Activated naive CD8-positive, alpha-beta T cell (primary cell): ENCODE results near the gene TAGLN2.
A peak's percentile ranks its signal among the peaks of the same experiment; 100 is the strongest.
"Not testable (repeated sequence)": the region's sequence is repeated elsewhere in the genome, so short reads cannot be mapped to it uniquely, and the experiment has no call there.

ENCODE experiments used
- H3K27ac Mint-ChIP-seq: one replicate; pipeline ENCODE4 v1.8.0; 2021; ENCODE audit warnings: mixed read lengths
- H3K27me3 Mint-ChIP-seq: one replicate; pipeline ENCODE4 v1.8.0; 2021; ENCODE audit warnings: mixed read lengths
- H3K36me3 Mint-ChIP-seq: one replicate; pipeline ENCODE4 v1.8.0; 2021; ENCODE audit warnings: mixed read lengths
- H3K4me1 Mint-ChIP-seq: one replicate; pipeline ENCODE4 v1.8.0; 2021; ENCODE audit warnings: low read depth, mixed read lengths
- H3K4me3 Mint-ChIP-seq: one replicate; pipeline ENCODE4 v1.8.0; 2021; ENCODE audit warnings: mild to moderate bottlenecking, mixed read lengths
- H3K9me3 Mint-ChIP-seq: one replicate; pipeline ENCODE4 v1.8.0; 2021; ENCODE audit warnings: low read depth, mixed read lengths

TAGLN2 gene

DNA sequence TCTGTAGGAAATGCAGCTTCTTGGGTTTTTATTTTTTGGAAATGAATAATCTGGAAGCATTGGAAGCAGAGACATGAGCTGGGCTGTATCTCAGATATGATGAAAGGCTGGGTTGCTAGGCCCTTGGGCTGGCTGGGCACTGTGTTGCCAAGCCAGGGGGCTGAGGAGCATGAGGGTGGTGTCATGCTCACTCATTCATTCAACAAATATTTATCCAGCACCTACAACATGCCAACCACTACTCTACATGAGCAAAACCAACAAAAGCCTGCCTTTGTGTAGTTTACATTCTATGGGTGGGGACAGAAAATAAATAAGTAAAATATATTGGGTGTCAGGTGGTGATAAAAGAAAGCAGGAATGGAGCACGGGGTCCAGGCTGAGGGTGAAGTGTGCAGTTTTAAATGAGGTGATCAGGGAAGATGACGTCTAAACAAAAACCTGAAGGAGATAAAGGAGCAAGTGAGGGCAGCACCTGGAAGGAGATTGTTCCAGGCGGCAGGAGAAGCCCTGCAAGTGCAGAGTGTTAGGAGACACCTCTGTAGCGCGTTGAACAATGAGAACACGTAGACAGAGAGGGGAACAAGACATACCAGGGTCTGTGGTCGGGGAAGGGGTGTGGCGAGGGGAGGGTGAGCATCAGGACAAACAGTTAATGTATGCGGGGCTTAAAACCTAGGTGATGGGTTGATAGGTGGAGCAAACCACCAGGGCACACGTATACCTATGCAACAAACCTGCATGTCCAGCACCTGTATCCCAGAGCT is 10.9 kb downstream of the TAGLN2 start:
- H3K36me3 Mint-ChIP-seq = peaks cover 12% of the 10 kb centered on the region
- H3K4me1 Mint-ChIP-seq = peaks cover 70% of the 10 kb centered on the region
- peak overlapping the region; percentile 54 for H3K27ac Mint-ChIP-seq
- no peaks in the 10 kb centered on the region for H3K27me3 Mint-ChIP-seq
- H3K9me3 Mint-ChIP-seq = no peaks in the 10 kb centered on the region
- H3K4me3 Mint-ChIP-seq = no peak overlapping the region

- H3K27ac Mint-ChIP-seq = no peak overlapping the region
Observed at GRCh38 chr1:159913451-159914192, 11.7 kb downstream of the TAGLN2 start.

GRCh38 chr1:159911326-159912070 is 13.8 kb downstream of the TAGLN2 start:
- Mint-ChIP-seq H3K27ac (peak overlapping the region; percentile 89), H3K9me3 (no peaks in the 10 kb centered on the region), H3K4me1 (peaks cover 63% of the 10 kb centered on the region), H3K36me3 (peaks cover 3% of the 10 kb centered on the region), H3K27me3 (no peaks in the 10 kb centered on the region), H3K4me3 (peak overlapping the region; percentile 20)

More at GRCh38 chr1:159913451-159914192, 11.7 kb downstream of the TAGLN2 start:
- H3K9me3 Mint-ChIP-seq = no peaks in the 10 kb centered on the region
- peaks cover 12% of the 10 kb centered on the region for H3K36me3 Mint-ChIP-seq
- H3K4me1 Mint-ChIP-seq = peaks cover 67% of the 10 kb centered on the region
- no peak overlapping the region for H3K4me3 Mint-ChIP-seq
- no peaks in the 10 kb centered on the region for H3K27me3 Mint-ChIP-seq

GRCh38 chr1:159908031-159908940 is 17.0 kb downstream of the TAGLN2 start:
- H3K4me1 Mint-ChIP-seq = peaks cover 48% of the 10 kb centered on the region
- H3K36me3 Mint-ChIP-seq = peaks cover 5% of the 10 kb centered on the region
- no peaks in the 10 kb centered on the region for H3K27me3 Mint-ChIP-seq
- H3K9me3 Mint-ChIP-seq = peaks cover 3% of the 10 kb centered on the region
- H3K4me3 Mint-ChIP-seq = no peak overlapping the region
- H3K27ac Mint-ChIP-seq = no peak overlapping the region

DNA sequence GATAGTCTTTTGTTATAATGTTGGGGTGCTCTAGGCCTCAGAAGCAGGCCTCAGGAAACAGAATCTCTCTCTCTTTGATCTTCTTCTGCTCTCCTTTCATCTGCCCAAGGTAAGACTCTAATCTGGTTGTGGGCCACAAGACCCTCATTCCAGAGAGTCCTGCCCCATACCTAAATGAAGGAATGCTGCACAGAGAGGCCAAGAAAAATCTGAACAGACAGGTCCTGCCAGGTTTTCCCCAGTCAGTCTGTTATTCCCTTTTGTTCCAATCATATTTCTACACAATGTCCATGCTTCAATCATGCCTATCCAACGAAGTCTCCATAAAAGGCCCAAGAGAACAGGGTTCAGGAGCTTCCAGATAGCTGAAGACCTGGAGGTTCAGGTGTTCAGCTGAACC is 18.3 kb downstream of the TAGLN2 start:
- no peak overlapping the region for H3K4me3 Mint-ChIP-seq
- H3K9me3 Mint-ChIP-seq = peaks cover 3% of the 10 kb centered on the region
- H3K36me3 Mint-ChIP-seq = peaks cover 5% of the 10 kb centered on the region
- H3K27me3 Mint-ChIP-seq = no peaks in the 10 kb centered on the region
- peak overlapping the region; percentile 25 for H3K27ac Mint-ChIP-seq
- H3K4me1 Mint-ChIP-seq = peaks cover 36% of the 10 kb centered on the region

- H3K36me3 Mint-ChIP-seq, H3K4me1 Mint-ChIP-seq, H3K4me3 Mint-ChIP-seq, H3K27ac Mint-ChIP-seq, H3K27me3 Mint-ChIP-seq, H3K9me3 Mint-ChIP-seq: not testable (repeated sequence)
Observed at GRCh38 chr1:159904036-159904435, 21.3 kb downstream of the TAGLN2 start.

GRCh38 chr1:159902541-159902940 is 22.8 kb downstream of the TAGLN2 start:
- H3K27ac Mint-ChIP-seq = no peak overlapping the region
- no peaks in the 10 kb centered on the region for H3K27me3 Mint-ChIP-seq
- H3K4me1 Mint-ChIP-seq = peaks cover 6% of the 10 kb centered on the region
- peaks cover 5% of the 10 kb centered on the region for H3K36me3 Mint-ChIP-seq
- H3K4me3 Mint-ChIP-seq = no peak overlapping the region
- H3K9me3 Mint-ChIP-seq = peaks cover 3% of the 10 kb centered on the region

DNA sequence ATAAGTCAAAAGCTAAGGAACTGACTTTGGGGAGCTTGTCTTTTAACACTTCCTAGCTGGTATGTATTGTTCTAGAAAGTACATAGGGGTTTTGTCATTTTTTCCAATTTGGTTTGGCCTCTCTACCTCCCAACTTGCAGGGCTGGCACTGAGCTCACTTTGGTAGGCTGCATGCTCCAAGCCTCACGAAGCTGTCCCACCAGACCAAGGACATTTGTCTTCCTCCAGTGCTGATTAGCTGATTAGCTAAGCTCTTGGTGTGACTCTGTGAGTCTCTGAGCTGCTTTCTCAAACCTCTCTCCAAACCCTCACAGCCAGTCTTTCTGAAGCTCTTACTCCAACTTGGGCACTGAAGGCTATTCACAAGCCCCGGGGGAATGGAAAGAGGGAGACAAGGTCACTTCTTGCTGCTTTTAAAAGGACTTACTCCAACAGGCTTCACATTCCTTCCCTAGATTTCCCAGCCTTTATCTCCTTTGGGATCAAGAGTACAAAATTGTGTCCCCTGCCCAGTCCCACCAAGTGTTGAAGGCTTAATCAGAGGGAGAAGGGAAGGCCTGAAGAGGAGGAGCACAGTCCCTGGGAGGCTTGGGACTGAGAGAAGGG is 24.4 kb downstream of the TAGLN2 start:
- Mint-ChIP-seq H3K4me1 (no peaks in the 10 kb centered on the region), H3K36me3 (peaks cover 5% of the 10 kb centered on the region), H3K27ac (no peak overlapping the region), H3K4me3 (no peak overlapping the region), H3K9me3 (peaks cover 3% of the 10 kb centered on the region), H3K27me3 (no peaks in the 10 kb centered on the region)

DNA sequence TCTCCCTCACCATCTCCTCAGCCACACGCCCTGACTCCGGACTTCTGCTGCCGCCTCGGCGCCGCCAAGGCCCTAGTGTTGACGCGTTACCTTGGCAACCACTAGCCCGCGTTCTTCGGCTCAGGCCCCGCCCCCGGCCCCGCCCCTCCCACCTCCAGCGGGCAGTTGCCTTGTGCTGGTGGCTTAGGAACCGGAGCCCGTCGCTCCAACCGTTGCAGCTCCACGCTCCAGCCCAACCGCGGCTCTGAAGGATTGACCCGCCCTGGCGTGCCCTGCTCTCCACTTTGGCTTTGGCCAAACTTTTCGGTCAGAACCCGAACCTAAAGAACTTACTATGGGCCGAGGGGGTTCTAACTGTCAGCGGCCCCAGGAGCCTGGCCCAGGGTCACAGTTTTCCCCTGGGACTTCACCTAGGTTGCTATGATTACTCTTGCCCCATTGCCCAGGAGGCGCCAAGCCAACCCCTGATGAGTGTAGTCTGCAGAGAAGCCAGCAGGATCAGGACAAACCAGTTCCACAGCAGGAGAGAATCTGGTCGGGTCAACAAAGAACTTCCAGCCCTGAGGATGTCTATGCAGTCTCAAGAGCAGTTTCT is 25.1 kb downstream of the TAGLN2 start, which contains the start of gene CFAP45:
Gene CFAP45 (minus strand): TSS at position 80 of the 595 bp plus-strand sequence. CDS start 67 bp downstream, at position 13.
- Mint-ChIP-seq H3K4me3 (no peak within 1 kb of the TSS), H3K9me3 (peaks cover 3% of the 10 kb centered on the region), H3K27ac (no peak within 1 kb of the TSS), H3K4me1 (no peaks in the 10 kb centered on the region), H3K36me3 (peaks cover 5% of the 10 kb centered on the region), H3K27me3 (no peaks in the 10 kb centered on the region)

GRCh38 chr1:159899634-159900033 is 25.7 kb downstream of the TAGLN2 start:
- not testable (repeated sequence) for H3K9me3 Mint-ChIP-seq, H3K27ac Mint-ChIP-seq, H3K4me1 Mint-ChIP-seq, H3K27me3 Mint-ChIP-seq, H3K36me3 Mint-ChIP-seq, H3K4me3 Mint-ChIP-seq

GRCh38 chr1:159898527-159898926 is 26.8 kb downstream of the TAGLN2 start:
- H3K27me3 Mint-ChIP-seq = no peaks in the 10 kb centered on the region
- peaks cover under 1% of the 10 kb centered on the region for H3K36me3 Mint-ChIP-seq
- no peak overlapping the region for H3K4me3 Mint-ChIP-seq
- H3K27ac Mint-ChIP-seq = no peak overlapping the region
- H3K9me3 Mint-ChIP-seq = no peaks in the 10 kb centered on the region
- H3K4me1 Mint-ChIP-seq = no peaks in the 10 kb centered on the region

DNA sequence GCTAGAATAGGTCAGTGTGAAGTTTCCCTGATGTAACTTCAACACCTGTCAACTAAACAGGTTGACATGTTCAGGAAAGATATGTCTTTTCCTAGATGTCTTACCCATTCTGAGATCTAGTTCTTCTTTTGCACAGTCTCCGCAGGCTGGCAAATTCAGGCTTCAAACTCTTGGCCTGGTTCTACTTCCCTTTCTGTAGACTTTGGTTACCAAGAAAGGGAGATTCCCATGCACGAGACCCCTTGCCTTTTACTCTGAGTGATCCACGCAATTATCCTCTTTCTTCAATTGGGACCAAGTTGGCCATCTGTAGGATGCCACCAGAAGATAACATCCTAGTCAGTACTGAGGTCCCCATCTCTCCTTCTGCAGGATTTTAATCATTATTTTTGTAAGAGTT is 27.3 kb downstream of the TAGLN2 start:
- Mint-ChIP-seq H3K4me1 (no peaks in the 10 kb centered on the region), H3K27ac (no peak overlapping the region), H3K4me3 (no peak overlapping the region), H3K36me3 (no peaks in the 10 kb centered on the region), H3K27me3 (no peaks in the 10 kb centered on the region), H3K9me3 (no peaks in the 10 kb centered on the region)

DNA sequence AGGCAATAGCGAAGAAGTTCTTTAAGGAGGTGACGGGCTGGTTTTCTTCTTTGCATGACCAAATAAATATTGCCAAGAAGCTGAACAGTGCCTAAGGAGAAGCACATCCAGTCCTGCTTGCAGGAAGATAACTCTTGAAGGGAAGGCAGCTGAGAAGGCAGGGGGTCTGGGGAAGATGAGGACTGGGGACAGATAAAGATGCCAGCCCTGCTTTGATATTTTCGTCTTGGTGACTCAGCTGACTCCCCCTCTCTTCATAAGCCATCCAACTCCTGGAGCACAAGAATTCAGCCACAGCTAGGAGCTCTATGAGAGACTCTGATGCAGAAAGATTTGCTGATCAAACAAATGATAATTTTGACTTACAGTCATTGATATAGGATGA is 28.8 kb downstream of the TAGLN2 start:
- no peaks in the 10 kb centered on the region for H3K27me3 Mint-ChIP-seq
- H3K27ac Mint-ChIP-seq = no peak overlapping the region
- H3K9me3 Mint-ChIP-seq = no peaks in the 10 kb centered on the region
- no peaks in the 10 kb centered on the region for H3K36me3 Mint-ChIP-seq
- H3K4me3 Mint-ChIP-seq = no peak overlapping the region
- H3K4me1 Mint-ChIP-seq = peaks cover 3% of the 10 kb centered on the region
